Cardiac muscle cell (in vitro differentiated cells and primary cell): ENCODE data around the gene PCGF3. TPM values are rescaled to one million over a fixed set of nuclear protein-coding genes. Genes with fewer than 3 reads are reported as not detected.

Experiments used
- DNase-seq, 2 donors: peaks; one replicate each; pipeline versions ENCODE4 v3.0.0 to v3.0.0-alpha.2; 2010 to 2017; ENCODE audit warnings: low read depth in 1 of 2, low spot score in 1 of 2
- H3K27ac ChIP-seq: fragments of 200-600 bp; sonication (generic); 2 replicates; pipeline ENCODE4 v1.5.1; 2016
- H3K27me3 ChIP-seq: fragments of 200-600 bp; sonication (generic); 2 replicates; pipeline ENCODE4 v1.6.0; 2016; ENCODE audit warnings: control low read depth
- H3K36me3 ChIP-seq: fragments of 200-600 bp; sonication (generic); 2 replicates; pipeline ENCODE4 v1.5.1; 2016; ENCODE audit warnings: control low read depth
- H3K4me1 ChIP-seq: fragments of 200-600 bp; sonication (generic); 2 replicates; pipeline ENCODE4 v1.8.1; 2017; ENCODE audit warnings: low read depth, mild to moderate bottlenecking, mixed run types
- H3K4me3 ChIP-seq: fragments of 200-600 bp; sonication (generic); 2 replicates; pipeline ENCODE4 v1.5.1; 2016; ENCODE audit warnings: mild to moderate bottlenecking
- H3K9me3 ChIP-seq: fragments of 200-600 bp; sonication (generic); 2 replicates; pipeline ENCODE4 v1.5.1; 2017; ENCODE audit warnings: low read depth, mild to moderate bottlenecking, control low read depth
- polyA plus RNA-seq: library from polyadenylated mRNA; unstranded; fragments of >200 nt; fragmentation: Nextera tagmentation; extraction: Ambion mirVana; gene quantifications from 2 replicates; pipeline ENCODE4 v1.2.1, GENCODE V29; 2016
- total RNA-seq: library from RNA; depleted of rRNA; stranded (reverse); fragments of >200 nt; gene quantifications from 2 replicates; pipeline ENCODE4 v1.2.3, GENCODE V29; 2016
- TF ChIP-seq, protein P1 (sequence below): IDR thresholded peaks from 2 replicates; pipeline ENCODE4 v1.5.1; 2012; ENCODE audit warnings: low read depth, mild to moderate bottlenecking, low read length

PCGF3 gene
- total and polyA plus RNA-seq, 2 experiments from 2014 or later, result 32.8 to 118 TPM

DNA sequence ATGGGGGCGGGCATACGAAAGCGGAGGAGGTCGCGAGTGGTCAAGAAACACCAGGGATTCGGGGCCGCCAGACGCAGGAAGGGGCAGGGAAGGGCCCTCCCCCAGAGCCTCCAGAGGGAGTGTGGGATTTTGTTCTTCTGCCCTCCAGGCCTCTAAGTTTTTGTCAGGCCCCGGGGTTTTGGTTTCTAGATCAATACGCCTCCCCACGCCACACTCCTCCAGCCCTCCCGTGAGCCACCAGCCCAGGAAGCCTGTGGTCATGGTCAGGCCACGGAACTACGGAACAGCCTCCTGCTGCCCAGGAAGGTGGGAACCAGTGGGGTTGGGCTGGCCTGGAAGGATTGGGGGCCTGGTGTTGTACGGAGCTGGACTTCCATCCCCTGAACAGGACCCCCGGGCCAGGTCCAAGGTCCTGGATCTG lies 81.9 kb downstream of the PCGF3 start:
- Histone ChIP-seq H3K4me1 (peaks cover 7% of the 10 kb centered on the region), H3K36me3 (no peaks in the 10 kb centered on the region), H3K4me3 (no peak overlapping the region), H3K27ac (no peak overlapping the region), H3K27me3 (peaks cover 79% of the 10 kb centered on the region), H3K9me3 (no peaks in the 10 kb centered on the region)
- DNase-seq, result no peak
- TF ChIP-seq, protein P1, sequence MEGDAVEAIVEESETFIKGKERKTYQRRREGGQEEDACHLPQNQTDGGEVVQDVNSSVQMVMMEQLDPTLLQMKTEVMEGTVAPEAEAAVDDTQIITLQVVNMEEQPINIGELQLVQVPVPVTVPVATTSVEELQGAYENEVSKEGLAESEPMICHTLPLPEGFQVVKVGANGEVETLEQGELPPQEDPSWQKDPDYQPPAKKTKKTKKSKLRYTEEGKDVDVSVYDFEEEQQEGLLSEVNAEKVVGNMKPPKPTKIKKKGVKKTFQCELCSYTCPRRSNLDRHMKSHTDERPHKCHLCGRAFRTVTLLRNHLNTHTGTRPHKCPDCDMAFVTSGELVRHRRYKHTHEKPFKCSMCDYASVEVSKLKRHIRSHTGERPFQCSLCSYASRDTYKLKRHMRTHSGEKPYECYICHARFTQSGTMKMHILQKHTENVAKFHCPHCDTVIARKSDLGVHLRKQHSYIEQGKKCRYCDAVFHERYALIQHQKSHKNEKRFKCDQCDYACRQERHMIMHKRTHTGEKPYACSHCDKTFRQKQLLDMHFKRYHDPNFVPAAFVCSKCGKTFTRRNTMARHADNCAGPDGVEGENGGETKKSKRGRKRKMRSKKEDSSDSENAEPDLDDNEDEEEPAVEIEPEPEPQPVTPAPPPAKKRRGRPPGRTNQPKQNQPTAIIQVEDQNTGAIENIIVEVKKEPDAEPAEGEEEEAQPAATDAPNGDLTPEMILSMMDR, result no peak

DNA sequence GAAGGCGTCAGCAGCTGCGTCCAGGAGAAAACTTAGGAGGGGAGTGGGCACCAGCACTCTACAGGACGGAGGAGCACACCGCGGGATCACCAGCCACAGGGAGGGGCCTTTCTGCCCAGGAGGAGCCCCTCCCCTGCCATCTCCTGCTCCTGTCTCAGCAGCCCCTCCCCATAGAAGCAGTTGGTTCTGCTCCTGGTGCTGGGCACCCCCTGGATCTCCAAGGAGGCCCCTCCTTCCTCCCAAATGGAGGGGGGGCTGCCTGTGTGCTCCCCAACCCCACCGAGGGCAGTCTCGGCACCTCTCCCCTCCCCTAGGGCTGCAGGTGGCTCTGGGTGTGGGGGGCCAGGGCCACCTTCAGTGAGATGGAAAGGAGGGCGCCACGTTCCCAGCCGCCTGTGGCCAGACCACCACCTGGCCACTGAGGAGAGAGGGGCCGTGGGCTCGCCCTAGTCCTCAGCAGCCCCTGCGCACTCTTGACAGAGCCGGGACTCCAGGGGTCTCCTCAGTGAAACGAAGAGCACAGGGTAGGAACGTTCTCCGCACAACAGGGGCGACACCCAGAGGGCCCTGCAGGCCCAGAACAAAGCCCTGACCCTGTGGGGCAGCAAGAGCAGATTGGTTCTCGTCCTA lies 82.5 kb downstream of the PCGF3 start:
- Histone ChIP-seq H3K4me3 (no peak overlapping the region), H3K27ac (no peak overlapping the region), H3K4me1 (peaks cover 6% of the 10 kb centered on the region), H3K36me3 (no peaks in the 10 kb centered on the region), H3K9me3 (no peaks in the 10 kb centered on the region), H3K27me3 (peaks cover 84% of the 10 kb centered on the region)
- DNase-seq, result no peak
- TF ChIP-seq, protein P1, result no peak

DNA sequence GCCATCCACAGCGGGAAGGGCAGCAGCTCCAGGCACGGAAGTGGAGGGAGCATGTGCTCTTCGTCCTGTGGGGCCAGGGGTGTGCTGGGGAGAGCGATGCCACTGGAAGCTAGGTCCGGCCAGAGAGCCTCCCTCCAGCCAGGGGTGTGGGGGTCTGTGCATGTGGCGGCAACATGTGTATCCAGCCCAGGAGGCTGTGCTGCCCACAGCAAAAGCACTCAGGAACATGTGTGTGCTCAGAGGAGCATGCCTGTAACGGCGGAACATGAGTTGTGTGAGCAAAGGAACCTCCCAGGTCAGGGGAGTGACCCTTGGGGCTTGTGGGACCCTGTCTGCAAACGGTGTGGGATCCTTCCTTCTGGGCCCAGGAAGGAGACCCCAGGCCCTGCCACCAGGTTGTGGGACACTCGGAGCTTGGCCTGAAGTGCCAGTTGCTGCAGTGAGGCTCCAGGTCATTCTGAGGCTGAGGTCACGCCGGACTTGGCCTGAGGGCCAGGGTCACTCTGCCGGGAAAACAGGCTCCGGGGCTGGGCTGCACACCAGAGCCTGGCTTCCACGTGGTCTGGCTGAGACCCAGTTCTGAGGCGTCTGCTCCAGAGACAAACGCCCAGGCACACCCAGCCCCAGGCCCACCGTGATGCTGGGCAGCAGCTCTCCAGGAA lies 83.1 kb downstream of the PCGF3 start:
- TF ChIP-seq, protein P1, result no peak
- Histone ChIP-seq H3K36me3 (no peaks in the 10 kb centered on the region), H3K4me1 (peaks cover 6% of the 10 kb centered on the region), H3K4me3 (no peak overlapping the region), H3K9me3 (no peaks in the 10 kb centered on the region), H3K27me3 (peaks cover 89% of the 10 kb centered on the region), H3K27ac (no peak overlapping the region)
- DNase-seq, result no peak

DNA sequence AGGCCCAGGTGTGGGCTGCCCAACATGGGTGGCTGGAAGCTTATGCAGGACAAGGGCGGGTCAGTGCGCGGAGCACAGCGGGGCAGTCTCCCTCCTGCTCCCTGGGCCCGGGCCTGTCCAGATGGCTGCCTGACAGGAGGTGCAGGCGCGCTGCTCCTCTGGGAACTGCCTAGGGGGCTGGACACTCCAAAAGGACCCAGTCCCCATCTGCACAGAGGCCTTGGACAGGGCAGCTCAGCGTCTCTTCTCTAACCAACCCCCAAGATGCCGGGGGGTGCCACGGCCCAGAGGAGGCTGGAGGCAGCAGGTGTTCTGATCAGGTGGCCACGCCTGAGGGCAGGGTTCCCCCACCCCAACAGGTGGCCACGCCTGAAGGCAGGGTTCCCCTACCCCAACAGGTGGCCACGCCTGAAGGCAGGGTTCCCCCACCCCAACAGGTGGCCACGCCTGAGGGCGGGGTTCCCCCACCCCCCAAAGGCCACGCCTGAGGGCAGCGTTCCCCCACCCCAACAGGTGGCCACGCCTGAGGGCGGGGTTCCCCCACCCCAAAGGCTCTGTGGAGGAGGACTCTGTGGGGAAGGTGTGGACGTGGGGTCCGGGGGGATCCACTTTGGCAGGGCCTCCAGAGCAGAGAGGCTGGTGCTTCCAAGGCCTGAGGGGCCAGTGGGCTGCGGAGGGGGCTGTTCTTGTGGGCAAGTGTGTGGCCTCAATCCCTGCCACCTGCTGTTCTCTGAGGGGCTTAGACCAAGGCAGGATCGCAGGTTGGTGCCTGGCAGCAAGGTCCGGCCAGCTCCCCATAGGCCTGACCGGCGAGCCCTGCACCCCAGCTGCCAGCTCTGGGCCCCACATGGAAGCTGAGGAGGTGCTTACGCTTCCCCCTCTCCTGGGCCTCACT lies 84.2 kb downstream of the PCGF3 start:
- Histone ChIP-seq H3K4me3 (no peak overlapping the region), H3K27ac (no peak overlapping the region), H3K4me1 (peaks cover 6% of the 10 kb centered on the region), H3K36me3 (no peaks in the 10 kb centered on the region), H3K9me3 (no peaks in the 10 kb centered on the region), H3K27me3 (peaks cover 91% of the 10 kb centered on the region)
- TF ChIP-seq, protein P1, result no peak
- no peak for DNase-seq

DNA sequence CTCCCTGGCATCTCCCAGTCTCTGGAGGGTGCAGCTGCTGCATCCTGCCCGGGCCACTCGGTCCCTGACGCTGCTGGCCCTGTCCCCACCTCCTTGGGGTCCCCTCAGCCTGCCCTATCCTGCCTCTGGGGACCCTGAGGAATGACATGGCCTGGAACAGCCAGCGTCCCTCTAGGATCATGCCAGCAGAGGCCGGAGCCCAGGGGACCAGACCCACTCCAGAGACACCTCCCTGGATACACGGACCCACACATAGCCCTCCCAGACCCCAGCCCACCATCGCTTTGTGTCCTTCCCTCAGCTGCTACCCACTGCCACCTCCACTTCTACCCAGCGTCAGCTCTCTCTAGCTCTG lies 84.8 kb downstream of the PCGF3 start:
- no peak overlapping the region for H3K4me3 ChIP-seq
- H3K27ac ChIP-seq, result no peak overlapping the region
- peaks cover 91% of the 10 kb centered on the region for H3K27me3 ChIP-seq
- no peaks in the 10 kb centered on the region for H3K9me3 ChIP-seq
- H3K4me1 ChIP-seq, result peaks cover 6% of the 10 kb centered on the region
- H3K36me3 ChIP-seq, result no peaks in the 10 kb centered on the region
- TF ChIP-seq, protein P1, result no peak
- DNase-seq, result no peak
